Right lung (tissue), 5 donors: ENCODE results near the gene SV2A. TPM values are rescaled to one million over a fixed set of nuclear protein-coding genes. Genes with fewer than 3 reads are reported as not detected.
A peak's percentile ranks its signal among the peaks of the same experiment; 100 is the strongest.

Experiments
- DNase-seq, 2 donors: peaks; one replicate each; pipeline ENCODE4 v3.0.0-alpha.2; 2013
- polyA plus RNA-seq, 5 donors: library from polyadenylated mRNA; unstranded; fragments of 120-200 nt; gene quantifications; one replicate each; pipeline versions ENCODE4 v1.2.1 to v1.2.3, GENCODE V29; 2013; ENCODE audit warnings: inconsistent platforms in 1 of 5, low replicate concordance in 1 of 5; ENCODE audit not compliant: insufficient read length in 5 of 5, insufficient read depth in 1 of 5

Gene SV2A
- polyA plus RNA-seq, 5 donors, result 6.1 to 7.2 (median 6.6) TPM

- DNase-seq, result no peak
Measured at GRCh38 chr1:149929856-149930255, 12.2 kb upstream of the SV2A start.

- no peak for DNase-seq
Measured at GRCh38 chr1:149928401-149928724, 10.7 kb upstream of the SV2A start.

GRCh38 chr1:149927563-149928400 lies 10.1 kb upstream of the SV2A start, which contains the start of gene SF3B4:
SF3B4 (minus strand) TSS chr1:149927803; CDS start chr1:149927759, 44 bp downstream.
- peak; percentile 93 to 95 for DNase-seq

GRCh38 chr1:149927056-149927562 lies 9.5 kb upstream of the SV2A start:
- DNase-seq, result no peak

- DNase-seq, result no peak
Measured at GRCh38 chr1:149926296-149926695, 8.7 kb upstream of the SV2A start.

GRCh38 chr1:149925751-149926150 lies 8.1 kb upstream of the SV2A start:
- DNase-seq, result no peak

- DNase-seq, result no peak
Measured at GRCh38 chr1:149925345-149925744, 7.7 kb upstream of the SV2A start.

- DNase-seq, result no peak
Measured at GRCh38 chr1:149923626-149924025, 6.0 kb upstream of the SV2A start.

GRCh38 chr1:149916898-149917252 lies 769 bp downstream of the SV2A start:
- no peak for DNase-seq

- no peak for DNase-seq
Measured at GRCh38 chr1:149916193-149916897, 1.3 kb downstream of the SV2A start.

GRCh38 chr1:149915429-149916192 lies 2.0 kb downstream of the SV2A start:
- DNase-seq, result no peak

- no peak for DNase-seq
Measured at GRCh38 chr1:149914545-149914944, 3.1 kb downstream of the SV2A start.

- DNase-seq, result no peak
Measured at GRCh38 chr1:149906570-149907075, 11.0 kb downstream of the SV2A start.

- DNase-seq, result no peak
Measured at GRCh38 chr1:149903836-149904491, 13.7 kb downstream of the SV2A start.

GRCh38 chr1:149899460-149900284 lies 18.0 kb downstream of the SV2A start, which contains the start of gene BOLA1:
BOLA1 (plus strand) TSS chr1:149899568; CDS start chr1:149900060, 492 bp downstream.
- DNase-seq, result peak; percentile 91

GRCh38 chr1:149896575-149896974 lies 21.1 kb downstream of the SV2A start:
- no peak for DNase-seq

GRCh38 chr1:149888999-149889289 lies 28.7 kb downstream of the SV2A start:
- DNase-seq, result peak; percentile 60 to 73

- DNase-seq, result peak; percentile 85 to 91
Measured at GRCh38 chr1:149888247-149888998, 29.2 kb downstream of the SV2A start.

GRCh38 chr1:149887456-149888246 lies 30.0 kb downstream of the SV2A start:
- peak; percentile 94 to 96 for DNase-seq
